Measurements from ENCODE around the gene ESPNL.

The ESPNL gene

GRCh38 chr2:238097988-238098871 lies 1.9 kb upstream of the ESPNL start:
- in situ Hi-C loops (cut with MboI; ENCODE audit: low sequenced_read_pairs) = no loop called here

- in situ Hi-C loops (cut with MboI; ENCODE audit: low sequenced_read_pairs) = no loop called here
These were observed 1.0 kb upstream of the ESPNL start for GRCh38 chr2:238098901-238099713.

DNA sequence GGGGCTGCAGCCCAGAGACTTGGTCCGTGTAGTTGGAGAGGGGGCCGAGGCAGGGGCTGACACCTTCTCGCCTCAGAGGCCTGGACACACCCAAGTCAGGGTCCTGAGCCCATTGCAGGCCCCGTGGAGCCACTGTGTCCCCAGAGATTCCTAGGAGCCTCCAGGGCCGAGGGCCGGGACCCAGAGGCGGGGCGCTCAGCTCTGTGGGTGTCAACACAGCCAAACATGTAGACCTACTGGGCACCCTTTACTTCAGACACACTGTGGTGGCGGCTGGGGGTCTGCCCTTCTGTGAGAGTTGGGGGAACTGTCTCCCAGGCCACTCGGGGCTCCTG lies 459 bp upstream of the ESPNL start:
- in situ Hi-C loops (cut with MboI; ENCODE audit: low sequenced_read_pairs) = no loop called here

DNA sequence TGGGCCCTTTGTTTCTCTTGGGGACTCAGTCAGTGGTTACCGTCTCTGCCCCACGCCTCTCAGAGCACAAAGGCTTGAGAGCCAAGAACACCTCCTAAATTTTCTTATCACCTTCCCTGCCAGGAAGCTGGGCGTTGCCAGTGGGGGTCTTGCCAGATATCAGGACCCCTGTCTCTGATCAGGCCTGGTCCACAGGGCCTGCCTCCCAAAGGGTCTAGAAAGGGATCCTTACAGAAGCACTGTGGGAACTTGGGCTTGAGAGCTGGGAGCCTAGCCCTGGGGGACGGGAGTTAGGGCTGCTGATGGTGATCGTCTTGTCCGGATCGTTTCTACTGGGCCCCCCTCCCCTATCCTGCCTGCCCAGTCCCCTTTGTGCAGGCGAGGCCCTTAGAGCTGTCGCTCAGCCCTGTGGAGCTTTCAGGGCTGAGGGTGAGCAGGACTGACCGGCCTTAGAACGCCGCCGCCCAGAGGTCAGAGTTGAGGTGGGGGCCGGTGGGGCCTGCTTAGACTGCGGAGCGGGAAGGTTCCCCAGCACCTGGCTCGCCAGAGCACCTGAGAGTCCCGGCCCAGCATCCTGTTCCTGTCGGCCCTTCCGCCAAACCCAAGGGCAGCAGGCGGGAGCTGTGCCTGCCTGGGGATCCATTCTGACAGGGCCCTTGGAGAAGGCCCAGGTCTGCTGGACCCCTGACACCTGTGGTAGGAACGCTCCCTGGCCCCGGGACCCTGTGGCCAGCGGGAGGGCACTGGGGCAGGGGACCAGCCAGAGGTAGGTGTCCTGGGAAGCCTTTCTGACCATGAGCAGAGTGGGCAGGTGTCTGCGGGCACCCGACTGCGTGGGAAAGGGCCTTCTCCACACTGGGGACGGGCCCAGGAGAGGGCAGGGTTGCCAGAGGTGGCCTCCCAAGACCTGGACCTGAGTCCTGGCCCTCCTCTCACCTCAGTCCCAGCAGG lies 956 bp downstream of the ESPNL start:
- in situ Hi-C loops (cut with MboI; ENCODE audit: low sequenced_read_pairs) = no loop called here

GRCh38 chr2:238101891-238102841 lies 2.0 kb downstream of the ESPNL start:
- in situ Hi-C loops (cut with MboI; ENCODE audit: low sequenced_read_pairs) = no loop called here

GRCh38 chr2:238102865-238103264 lies 2.7 kb downstream of the ESPNL start:
- in situ Hi-C loops (cut with MboI; ENCODE audit: low sequenced_read_pairs) = no loop called here

GRCh38 chr2:238103465-238104225 lies 3.5 kb downstream of the ESPNL start:
- in situ Hi-C loops (cut with MboI; ENCODE audit: low sequenced_read_pairs) = no loop called here

GRCh38 chr2:238104226-238104690 lies 4.1 kb downstream of the ESPNL start:
- in situ Hi-C loops (cut with MboI; ENCODE audit: low sequenced_read_pairs) = no loop called here

DNA sequence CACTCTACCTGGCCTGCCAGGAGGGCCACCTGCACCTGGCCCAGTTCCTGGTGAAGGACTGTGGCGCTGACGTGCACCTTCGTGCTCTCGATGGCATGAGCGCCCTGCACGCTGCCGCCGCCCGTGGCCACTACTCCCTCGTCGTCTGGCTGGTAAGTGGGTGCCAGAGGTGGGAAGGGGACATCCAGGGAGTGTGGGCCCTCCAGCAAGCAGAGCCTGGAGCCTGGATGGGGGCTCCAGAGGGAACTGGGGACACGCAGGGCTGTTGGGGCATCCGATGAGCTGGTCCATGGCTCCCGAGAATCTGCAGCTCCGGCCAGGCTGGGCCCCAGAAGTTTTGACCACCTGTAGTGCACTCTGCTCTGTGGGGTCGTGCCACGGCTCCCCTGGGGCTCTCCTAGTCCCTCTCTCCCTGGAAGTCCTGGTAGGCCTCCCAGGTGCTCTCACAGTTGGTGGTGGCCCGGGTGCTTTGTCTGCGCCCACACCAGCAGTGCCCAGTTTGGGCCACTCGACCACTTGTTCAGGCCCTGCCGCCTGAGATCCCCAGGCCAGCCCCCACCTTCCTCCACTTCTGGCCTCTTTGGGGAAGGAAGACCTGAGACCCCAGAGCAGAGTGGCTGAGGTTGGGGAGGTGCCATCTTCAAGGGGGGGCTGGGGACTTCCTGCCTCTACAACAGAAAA lies 4.7 kb downstream of the ESPNL start:
- in situ Hi-C loops (cut with MboI; ENCODE audit: low sequenced_read_pairs) = no loop called here

GRCh38 chr2:238105506-238106338 lies 5.6 kb downstream of the ESPNL start:
- in situ Hi-C loops (cut with MboI; ENCODE audit: low sequenced_read_pairs) = no loop called here

- in situ Hi-C loops (cut with MboI; ENCODE audit: low sequenced_read_pairs) = no loop called here
These were observed 6.2 kb downstream of the ESPNL start for GRCh38 chr2:238106339-238106697.

- in situ Hi-C loops (cut with MboI; ENCODE audit: low sequenced_read_pairs) = no loop called here
These were observed 6.8 kb downstream of the ESPNL start for GRCh38 chr2:238106698-238107524.

- in situ Hi-C loops (cut with MboI; ENCODE audit: low sequenced_read_pairs) = no loop called here
These were observed 7.6 kb downstream of the ESPNL start for GRCh38 chr2:238107525-238108422.

- in situ Hi-C loops (cut with MboI; ENCODE audit: low sequenced_read_pairs) = no loop called here
These were observed 8.5 kb downstream of the ESPNL start for GRCh38 chr2:238108423-238109183.

- in situ Hi-C loops (cut with MboI; ENCODE audit: low sequenced_read_pairs) = no loop called here
These were observed 13.5 kb downstream of the ESPNL start for GRCh38 chr2:238113611-238114010.

Measured in hTERT RPE-1 (cell line).